Testis (tissue), 2 donors: ENCODE results near the gene ZBTB47.

Experiments used
- POLR2A ChIP-seq: fragments of 450-650 bp; IDR thresholded peaks from one replicate; pipeline ENCODE4 v1.6.1; 2017; ENCODE audit warnings: antibody characterized with exemption, mild to moderate bottlenecking, moderate library complexity
- TF ChIP-seq, protein P1 (sequence below), 3 experiments: fragments of 450-650 bp in 2 of 3; fragments of 200-600 bp in 1 of 3; sonication (generic) in 1 of 3; IDR thresholded peaks; one replicate each; pipeline ENCODE4 v1.5.1; 2016 to 2019; ENCODE audit warnings: antibody characterized with exemption in 3 of 3, mild to moderate bottlenecking in 2 of 3, moderate library complexity in 1 of 3

DNA sequence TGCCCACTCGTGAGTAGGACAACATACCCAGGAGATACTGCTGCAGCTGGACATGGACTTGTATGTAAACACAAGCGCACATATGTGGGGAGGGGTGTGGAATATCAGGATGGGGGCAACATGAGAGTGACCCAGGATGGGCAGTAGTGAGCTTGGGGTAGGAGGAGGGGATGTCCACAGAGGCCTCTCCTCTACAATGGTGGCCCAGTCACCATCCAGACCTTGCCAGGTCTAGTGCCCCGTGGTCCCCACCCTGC, 266 bp upstream of the ZBTB47 start:
- TF ChIP-seq, protein P1, sequence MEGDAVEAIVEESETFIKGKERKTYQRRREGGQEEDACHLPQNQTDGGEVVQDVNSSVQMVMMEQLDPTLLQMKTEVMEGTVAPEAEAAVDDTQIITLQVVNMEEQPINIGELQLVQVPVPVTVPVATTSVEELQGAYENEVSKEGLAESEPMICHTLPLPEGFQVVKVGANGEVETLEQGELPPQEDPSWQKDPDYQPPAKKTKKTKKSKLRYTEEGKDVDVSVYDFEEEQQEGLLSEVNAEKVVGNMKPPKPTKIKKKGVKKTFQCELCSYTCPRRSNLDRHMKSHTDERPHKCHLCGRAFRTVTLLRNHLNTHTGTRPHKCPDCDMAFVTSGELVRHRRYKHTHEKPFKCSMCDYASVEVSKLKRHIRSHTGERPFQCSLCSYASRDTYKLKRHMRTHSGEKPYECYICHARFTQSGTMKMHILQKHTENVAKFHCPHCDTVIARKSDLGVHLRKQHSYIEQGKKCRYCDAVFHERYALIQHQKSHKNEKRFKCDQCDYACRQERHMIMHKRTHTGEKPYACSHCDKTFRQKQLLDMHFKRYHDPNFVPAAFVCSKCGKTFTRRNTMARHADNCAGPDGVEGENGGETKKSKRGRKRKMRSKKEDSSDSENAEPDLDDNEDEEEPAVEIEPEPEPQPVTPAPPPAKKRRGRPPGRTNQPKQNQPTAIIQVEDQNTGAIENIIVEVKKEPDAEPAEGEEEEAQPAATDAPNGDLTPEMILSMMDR (IDR thresholded peaks at IDR 0.05): no peak
- TF ChIP-seq POLR2A: no peak
